Measurements from ENCODE around the gene LIN52.

DNA sequence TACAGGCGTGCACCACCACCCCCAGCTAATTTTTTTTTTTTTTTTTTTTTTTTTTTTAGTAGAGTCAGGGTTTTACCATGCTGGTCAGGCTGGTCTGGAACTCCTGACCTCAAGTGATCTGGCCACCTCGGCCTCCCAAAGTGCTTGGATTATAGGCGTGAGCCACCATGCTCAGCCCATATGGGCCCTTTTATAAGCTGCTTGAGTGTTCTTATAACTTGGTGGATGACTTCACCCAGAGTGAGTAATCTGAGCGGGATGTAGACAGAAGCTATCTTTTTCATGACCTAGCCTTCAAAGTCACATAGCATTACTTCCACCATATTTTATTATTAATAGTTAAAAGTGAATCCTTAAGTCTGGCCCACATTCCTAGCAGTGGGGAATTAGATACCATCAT, 49.2 kb upstream of the LIN52 start:
- TF ChIP-seq, protein P1, sequence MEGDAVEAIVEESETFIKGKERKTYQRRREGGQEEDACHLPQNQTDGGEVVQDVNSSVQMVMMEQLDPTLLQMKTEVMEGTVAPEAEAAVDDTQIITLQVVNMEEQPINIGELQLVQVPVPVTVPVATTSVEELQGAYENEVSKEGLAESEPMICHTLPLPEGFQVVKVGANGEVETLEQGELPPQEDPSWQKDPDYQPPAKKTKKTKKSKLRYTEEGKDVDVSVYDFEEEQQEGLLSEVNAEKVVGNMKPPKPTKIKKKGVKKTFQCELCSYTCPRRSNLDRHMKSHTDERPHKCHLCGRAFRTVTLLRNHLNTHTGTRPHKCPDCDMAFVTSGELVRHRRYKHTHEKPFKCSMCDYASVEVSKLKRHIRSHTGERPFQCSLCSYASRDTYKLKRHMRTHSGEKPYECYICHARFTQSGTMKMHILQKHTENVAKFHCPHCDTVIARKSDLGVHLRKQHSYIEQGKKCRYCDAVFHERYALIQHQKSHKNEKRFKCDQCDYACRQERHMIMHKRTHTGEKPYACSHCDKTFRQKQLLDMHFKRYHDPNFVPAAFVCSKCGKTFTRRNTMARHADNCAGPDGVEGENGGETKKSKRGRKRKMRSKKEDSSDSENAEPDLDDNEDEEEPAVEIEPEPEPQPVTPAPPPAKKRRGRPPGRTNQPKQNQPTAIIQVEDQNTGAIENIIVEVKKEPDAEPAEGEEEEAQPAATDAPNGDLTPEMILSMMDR (IDR thresholded peaks at IDR 0.05): no peak
- TF ChIP-seq POLR2AphosphoS5 (IDR thresholded peaks at IDR 0.05; ENCODE audit: low read depth, low read length): no peak

Measured in Panc1 (cell line).